ENCODE measurements around the gene SLC34A1. TPM values are rescaled to one million over a fixed set of nuclear protein-coding genes. Genes with fewer than 3 reads are reported as not detected.

SLC34A1 gene
- total and polyA plus RNA-seq, 2 of the 13 experiments (the other 11 are each of a cell fraction or from before 2014, with no cell fraction given): 0.03 to 0.20 TPM

DNA sequence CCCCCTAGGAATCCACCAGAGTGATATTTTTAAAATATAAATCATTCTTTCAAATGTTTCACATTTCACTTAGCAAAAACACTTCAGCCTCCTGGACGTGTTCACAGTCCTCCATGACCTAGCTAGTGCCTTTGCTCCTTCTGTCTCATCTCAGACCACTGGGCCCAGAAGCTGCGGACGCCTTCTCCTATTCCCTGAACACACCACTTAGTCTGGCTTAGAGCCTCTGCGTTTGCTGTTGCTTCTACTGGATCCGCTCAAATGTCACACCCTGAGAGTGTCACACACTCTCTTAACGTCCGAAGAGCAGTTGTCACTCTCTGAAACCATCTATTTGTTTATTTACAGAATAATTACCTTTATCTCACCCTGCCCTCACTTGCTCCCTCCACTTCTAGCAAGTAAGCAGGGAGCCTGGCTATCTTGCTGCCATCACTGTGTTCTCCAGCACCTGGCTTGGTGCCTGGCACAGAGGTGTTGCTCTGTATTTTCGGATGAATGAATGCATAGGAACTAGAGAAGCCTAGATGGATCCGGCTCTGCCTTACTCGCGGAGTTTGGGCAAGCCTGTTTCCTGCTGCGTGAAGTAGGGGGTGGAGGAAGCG is 41.1 kb downstream of the SLC34A1 start (continued):
- TF ChIP-seq, protein P1, sequence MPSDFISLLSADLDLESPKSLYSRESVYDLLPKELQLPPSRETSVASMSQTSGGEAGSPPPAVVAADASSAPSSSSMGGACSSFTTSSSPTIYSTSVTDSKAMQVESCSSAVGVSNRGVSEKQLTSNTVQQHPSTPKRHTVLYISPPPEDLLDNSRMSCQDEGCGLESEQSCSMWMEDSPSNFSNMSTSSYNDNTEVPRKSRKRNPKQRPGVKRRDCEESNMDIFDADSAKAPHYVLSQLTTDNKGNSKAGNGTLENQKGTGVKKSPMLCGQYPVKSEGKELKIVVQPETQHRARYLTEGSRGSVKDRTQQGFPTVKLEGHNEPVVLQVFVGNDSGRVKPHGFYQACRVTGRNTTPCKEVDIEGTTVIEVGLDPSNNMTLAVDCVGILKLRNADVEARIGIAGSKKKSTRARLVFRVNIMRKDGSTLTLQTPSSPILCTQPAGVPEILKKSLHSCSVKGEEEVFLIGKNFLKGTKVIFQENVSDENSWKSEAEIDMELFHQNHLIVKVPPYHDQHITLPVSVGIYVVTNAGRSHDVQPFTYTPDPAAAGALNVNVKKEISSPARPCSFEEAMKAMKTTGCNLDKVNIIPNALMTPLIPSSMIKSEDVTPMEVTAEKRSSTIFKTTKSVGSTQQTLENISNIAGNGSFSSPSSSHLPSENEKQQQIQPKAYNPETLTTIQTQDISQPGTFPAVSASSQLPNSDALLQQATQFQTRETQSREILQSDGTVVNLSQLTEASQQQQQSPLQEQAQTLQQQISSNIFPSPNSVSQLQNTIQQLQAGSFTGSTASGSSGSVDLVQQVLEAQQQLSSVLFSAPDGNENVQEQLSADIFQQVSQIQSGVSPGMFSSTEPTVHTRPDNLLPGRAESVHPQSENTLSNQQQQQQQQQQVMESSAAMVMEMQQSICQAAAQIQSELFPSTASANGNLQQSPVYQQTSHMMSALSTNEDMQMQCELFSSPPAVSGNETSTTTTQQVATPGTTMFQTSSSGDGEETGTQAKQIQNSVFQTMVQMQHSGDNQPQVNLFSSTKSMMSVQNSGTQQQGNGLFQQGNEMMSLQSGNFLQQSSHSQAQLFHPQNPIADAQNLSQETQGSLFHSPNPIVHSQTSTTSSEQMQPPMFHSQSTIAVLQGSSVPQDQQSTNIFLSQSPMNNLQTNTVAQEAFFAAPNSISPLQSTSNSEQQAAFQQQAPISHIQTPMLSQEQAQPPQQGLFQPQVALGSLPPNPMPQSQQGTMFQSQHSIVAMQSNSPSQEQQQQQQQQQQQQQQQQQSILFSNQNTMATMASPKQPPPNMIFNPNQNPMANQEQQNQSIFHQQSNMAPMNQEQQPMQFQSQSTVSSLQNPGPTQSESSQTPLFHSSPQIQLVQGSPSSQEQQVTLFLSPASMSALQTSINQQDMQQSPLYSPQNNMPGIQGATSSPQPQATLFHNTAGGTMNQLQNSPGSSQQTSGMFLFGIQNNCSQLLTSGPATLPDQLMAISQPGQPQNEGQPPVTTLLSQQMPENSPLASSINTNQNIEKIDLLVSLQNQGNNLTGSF (CRISPR knock-in tag; IDR thresholded peaks at IDR 0.05): no peak
- TF ChIP-seq ZSCAN30 (CRISPR knock-in tag; IDR thresholded peaks at IDR 0.05) (no peak), ZNF205 (CRISPR knock-in tag; IDR thresholded peaks at IDR 0.05) (no peak), ZNF589 (CRISPR knock-in tag; conservative IDR thresholded peaks at IDR 0.05) (0 out of 2 replicates have a peak, but pooled peaks have one; percentile 44), ZNF674 (CRISPR knock-in tag; IDR thresholded peaks at IDR 0.05; ENCODE audit: low read depth) (no peak)
- TF ChIP-seq, protein P2, sequence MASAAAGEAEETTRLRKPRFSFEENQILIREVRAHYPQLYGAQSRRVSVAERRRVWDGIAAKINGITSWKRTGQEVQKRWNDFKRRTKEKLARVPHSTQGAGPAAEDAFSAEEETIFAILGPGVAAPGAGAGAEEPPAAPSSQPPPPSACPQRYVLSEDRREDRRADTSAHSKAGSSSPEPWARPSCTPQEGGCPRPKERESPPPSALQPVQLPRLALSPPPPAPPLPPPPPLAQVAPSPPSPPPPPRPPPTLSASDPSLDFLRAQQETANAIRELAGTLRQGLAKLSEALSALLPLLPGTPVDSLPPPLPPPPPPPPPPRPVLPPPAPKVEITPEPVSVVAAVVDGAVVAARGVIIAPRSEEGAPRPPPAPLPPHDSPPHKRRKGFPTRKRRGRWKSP (CRISPR knock-in tag; IDR thresholded peaks at IDR 0.05): no peak
- TF ChIP-seq, protein P3, sequence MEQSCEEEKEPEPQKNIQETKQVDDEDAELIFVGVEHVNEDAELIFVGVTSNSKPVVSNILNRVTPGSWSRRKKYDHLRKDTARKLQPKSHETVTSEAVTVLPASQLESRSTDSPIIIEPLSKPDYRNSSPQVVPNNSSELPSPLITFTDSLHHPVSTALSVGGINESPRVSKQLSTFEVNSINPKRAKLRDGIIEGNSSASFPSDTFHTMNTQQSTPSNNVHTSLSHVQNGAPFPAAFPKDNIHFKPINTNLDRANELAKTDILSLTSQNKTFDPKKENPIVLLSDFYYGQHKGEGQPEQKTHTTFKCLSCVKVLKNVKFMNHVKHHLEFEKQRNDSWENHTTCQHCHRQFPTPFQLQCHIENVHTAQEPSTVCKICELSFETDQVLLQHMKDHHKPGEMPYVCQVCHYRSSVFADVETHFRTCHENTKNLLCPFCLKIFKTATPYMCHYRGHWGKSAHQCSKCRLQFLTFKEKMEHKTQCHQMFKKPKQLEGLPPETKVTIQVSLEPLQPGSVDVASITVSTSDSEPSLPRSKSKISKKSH (CRISPR knock-in tag; IDR thresholded peaks at IDR 0.05; ENCODE audit: borderline replicate concordance): no peak
